ENCODE results near the gene KCND1.

The KCND1 gene

GRCh38 chrX:48974033-48974432 lies 2.4 kb upstream of the KCND1 start:
- no peak for DNase-seq

GRCh38 chrX:48972220-48973164 lies 848 bp upstream of the KCND1 start:
- peak; percentile 48 for DNase-seq

DNA sequence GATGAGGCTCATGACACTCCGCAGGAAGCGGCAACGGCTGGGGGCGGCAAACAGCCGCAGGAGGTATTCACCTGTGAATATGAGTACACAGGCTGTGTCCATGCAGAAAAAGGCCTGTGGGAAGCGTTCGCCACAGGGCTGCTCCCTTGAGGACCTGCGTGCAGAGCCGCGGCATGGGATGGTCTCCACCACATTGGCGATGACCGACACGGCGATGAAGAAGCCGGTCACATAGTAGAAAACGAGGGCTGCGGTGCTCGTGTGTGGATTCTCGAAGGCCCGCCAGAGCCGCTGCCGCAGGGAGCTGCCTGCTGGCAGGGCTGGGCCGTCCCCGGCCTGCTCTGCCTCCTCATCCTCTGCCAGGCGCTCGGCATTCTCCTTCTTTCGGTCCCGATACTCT lies 2.2 kb downstream of the KCND1 start:
- no peak for DNase-seq

DNA sequence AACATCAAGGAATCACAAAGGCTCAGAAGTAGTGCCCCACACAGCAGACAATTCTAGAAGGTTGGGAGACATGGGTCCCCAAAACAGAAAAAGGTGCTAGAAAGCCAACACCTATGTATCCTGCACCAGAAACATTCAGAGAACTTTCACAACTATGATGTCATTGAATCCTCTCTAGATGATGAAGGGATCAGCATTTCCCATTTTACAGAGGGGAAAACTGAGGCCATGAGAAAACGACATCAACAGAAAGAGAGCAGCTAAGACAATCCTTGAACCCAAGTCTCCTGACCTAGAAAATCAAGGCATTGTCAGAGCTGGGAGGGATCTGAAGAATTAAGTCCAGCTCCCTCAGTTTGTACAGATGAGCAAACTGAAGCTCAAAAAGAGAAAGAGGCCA lies 3.3 kb downstream of the KCND1 start:
- DNase-seq, result no peak

DNA sequence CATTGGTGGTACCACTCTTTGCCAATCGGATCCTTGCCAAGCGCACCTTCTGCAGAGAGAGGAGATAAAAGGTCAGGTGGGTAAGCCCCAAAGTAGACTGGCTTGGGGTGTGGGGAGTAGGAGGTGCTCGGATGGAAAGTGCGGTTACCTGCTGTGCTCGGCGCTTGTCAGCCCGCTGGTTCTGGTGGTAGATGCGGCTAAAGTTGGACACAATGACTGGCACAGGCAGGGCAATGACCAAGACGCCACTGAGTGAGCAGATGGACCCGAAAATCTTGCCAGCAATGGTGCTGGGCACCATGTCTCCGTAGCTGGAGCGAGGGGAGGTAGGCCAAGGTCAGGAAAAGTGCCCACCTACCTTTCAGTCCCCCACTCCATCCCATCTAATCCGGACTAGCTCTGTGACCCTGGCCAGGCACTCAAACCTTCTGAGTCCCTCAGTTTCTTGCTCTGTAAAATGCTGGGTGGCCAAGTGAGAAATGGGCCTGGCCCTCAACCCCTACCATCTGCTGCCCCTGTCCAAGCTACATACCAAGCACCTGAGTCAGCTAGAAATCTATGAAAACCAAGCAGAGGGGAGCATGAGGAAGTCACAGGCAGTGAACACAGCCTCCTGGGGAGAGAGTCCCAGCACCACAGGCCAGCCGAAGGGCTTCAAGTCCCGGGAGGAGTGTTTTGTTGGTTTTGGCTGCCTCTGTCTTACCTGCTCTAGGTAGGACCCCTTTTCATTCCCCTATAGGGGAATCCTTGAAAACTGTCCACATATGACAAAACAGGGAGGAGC lies 4.7 kb downstream of the KCND1 start:
- no peak for DNase-seq

- no peak for DNase-seq
Observed at GRCh38 chrX:48965959-48966358, 5.7 kb downstream of the KCND1 start.

DNA sequence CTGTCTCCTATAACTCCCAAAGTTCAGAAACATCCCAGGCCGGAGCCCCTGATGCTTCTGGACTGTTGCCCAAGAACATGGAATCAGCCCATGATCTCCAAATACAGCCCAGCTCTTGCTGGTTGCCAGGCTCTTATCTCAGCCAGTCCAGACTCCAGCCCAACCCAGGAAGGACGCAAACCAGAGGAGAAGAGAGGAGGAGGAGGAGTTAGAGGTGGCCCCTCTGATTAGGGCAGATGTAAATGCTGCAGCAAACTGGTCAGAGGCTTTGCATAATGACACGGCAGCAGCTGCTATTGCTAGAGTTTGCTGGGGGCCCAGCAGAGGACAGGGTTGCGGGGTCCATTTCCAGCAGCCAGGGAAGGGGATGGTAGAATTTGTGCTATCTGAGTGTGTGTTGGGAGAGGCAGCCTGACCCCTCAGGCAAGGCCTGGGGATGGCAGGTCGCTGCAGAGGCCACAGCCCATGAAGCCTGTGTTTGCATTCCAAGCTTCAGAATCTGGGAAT lies 10.0 kb downstream of the KCND1 start:
- DNase-seq, result no peak

DNA sequence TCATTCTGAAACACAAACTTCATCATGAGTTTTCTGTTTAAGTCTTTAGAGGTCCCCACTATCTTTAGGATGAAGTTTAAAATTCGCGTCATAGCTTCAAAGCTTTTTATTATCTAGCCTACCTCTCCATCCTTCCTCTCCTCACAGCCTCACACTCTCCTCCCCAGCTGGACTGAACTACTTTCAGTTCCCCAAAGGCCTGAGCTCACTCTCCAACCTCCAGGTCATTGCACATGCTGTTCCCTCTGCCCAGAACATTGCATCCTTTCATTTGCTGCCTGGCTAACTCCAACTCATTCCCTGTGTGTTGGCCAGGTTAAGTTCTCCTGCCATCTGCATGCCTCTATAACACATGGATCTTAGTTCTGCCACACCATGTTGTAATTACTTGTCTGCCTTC lies 11.4 kb downstream of the KCND1 start:
- no peak for DNase-seq

- peak; percentile 33 for DNase-seq
Observed at GRCh38 chrX:48958635-48959094, 13.0 kb downstream of the KCND1 start.

- peak; percentile 97 for DNase-seq
Observed at GRCh38 chrX:48957827-48958634, 13.6 kb downstream of the KCND1 start.

GRCh38 chrX:48957477-48957826 lies 14.2 kb downstream of the KCND1 start, which contains the start of gene OTUD5:
OTUD5 (minus strand) TSS chrX:48957607; CDS start chrX:48957570, 37 bp downstream.
- peak; percentile 85 for DNase-seq

DNA sequence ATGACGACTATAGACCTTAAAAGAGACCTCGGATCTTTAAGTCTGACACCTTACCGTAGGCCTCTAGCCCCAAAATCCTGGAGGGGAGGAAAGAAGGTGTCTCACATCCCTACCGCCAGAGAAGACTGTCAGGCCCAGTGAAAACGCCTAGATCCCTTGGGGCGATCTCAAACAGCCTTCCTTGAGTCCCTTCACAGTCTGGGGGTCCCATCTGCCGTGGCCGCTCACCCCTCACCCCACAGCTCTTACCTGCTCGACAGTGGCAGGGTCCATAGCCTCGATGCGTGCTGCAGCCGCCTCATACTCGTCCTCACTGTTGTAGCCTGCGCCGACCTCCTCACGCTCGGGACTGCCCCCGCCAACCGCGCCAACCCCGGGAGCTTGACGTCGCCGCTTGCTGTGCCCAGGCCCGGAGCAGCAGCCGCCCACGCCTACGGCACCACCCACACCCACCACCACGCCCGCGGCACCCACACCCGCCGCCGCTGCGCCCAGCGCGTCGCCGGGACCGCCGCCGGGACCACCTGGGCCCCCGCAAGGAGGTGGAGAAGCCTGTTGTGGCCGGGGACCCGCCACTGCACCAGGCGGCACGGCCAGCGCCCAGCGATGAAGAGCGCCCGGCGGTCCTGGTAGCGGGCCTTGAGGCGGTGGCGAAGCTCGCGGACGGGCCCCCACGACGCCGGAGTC lies 14.8 kb downstream of the KCND1 start:
- DNase-seq, result peak; percentile 67

DNA sequence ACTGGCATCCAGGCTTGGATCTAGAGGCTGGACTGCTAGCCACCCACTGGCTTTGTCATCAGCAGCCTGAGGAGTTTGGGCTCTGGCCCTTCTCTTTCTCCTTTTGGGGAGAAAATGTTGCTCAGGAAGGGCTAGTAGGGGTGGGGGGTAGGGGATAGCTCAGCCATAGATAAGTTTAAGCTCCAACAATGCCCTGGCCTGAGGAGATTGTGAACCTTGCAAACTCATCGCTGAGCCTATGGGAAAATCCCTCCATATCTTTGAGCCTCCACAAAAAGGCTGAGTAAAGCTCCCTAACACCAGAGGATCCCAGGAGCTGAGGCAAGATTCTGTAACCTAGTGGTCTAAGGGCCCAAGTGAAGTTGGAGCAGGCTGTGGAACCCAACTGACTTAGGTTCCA lies 23.1 kb downstream of the KCND1 start:
- no peak for DNase-seq

GRCh38 chrX:48945517-48946348 lies 25.9 kb downstream of the KCND1 start:
- DNase-seq, result peak; percentile 61

GRCh38 chrX:48942895-48943294 lies 28.7 kb downstream of the KCND1 start:
- DNase-seq, result no peak

- DNase-seq, result no peak
Observed at GRCh38 chrX:48940404-48940955, 31.2 kb downstream of the KCND1 start.

GRCh38 chrX:48939524-48940228 lies 32.0 kb downstream of the KCND1 start:
- peak; percentile 57 for DNase-seq

DNA sequence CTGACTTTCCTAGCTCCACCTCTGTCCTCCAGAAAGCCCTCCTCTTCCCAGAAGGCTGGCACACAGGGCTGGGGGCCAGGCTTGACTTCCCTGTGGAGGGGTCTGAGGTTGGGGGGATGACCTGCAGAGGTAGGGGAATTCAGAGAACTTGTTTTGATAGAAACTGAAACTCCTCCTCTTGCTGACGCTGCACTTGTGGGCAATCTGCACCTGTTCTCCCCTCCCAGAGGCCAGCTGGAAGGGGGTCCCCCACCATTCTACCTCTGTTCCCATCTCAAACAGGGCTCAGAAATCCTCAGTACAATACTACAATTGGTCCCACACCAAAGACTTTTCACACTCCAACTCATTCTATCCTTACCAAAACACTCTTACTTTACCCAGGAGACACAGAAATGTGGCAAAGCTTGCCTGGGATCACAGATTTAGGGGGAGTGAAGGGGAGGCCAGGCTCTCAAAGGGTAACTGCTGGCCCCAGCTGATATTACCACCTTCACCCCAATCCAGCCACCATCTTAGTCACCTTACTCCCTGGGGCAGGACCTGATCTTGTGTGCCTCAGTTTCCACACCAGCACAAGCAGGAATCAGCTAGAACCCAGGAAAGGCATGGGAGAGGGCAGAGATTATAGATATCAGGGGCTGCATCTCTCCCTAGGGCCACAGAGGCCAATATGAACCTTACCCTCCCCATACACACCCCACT lies 32.8 kb downstream of the KCND1 start:
- DNase-seq, result peak; percentile 89

Data from CD4-positive, alpha-beta T cell treated with Interleukin-17A for 1 hour (primary cell).